ENCODE data around the gene MTF2.
"Not testable (repeated sequence)": the region's sequence is repeated elsewhere in the genome, so short reads cannot be mapped to it uniquely, and the experiment has no call there.

MTF2 gene

DNA sequence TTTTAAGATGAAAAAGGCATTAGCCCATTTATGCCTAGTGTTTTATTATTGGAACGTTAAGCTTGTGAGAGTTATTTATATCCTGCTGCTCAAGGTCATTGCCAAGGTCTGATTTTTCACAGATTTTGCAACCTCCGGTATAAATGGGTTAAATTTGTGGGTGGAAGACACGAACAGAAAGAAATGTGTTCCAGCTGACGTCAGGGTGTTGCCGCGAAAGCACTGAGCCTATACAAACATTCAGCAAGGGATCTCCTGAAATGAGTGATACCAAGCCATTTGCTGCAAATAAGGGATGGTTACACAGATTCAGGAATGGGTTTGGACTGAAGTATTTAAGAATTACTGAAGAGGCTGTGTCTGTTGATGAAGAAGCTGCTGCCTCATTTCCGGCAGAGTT is 68.9 kb downstream of the MTF2 start:
- DNase-seq = no peak

GRCh38 chr1:93150729-93151128 is 71.6 kb downstream of the MTF2 start:
- no peak for DNase-seq

- no peak for DNase-seq
Measured at GRCh38 chr1:93151474-93151873, 72.4 kb downstream of the MTF2 start.

GRCh38 chr1:93152835-93153234 is 73.8 kb downstream of the MTF2 start:
- DNase-seq = no peak

GRCh38 chr1:93154898-93155297 is 75.8 kb downstream of the MTF2 start:
- no peak for DNase-seq

DNA sequence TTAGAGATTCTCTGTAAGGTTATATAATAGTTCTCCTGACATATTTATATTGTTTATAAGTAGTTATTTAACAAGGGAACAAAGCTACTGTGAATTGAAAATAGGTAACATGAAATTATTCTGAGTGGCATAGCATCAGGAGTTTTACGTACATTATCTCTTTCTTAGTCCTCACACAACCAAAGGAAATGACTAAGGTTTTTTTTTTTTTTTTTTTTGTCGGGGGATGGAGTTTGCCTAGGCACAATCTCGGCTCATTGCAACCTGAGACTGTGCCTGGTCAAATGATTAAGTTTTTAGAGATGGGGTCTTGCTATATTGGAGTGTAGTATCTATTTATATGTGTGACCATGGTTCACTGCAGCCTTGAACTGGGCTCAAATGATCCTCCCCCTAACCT is 76.3 kb downstream of the MTF2 start:
- DNase-seq = no peak

- no peak for DNase-seq
Measured at GRCh38 chr1:93159337-93159736, 80.3 kb downstream of the MTF2 start.

DNA sequence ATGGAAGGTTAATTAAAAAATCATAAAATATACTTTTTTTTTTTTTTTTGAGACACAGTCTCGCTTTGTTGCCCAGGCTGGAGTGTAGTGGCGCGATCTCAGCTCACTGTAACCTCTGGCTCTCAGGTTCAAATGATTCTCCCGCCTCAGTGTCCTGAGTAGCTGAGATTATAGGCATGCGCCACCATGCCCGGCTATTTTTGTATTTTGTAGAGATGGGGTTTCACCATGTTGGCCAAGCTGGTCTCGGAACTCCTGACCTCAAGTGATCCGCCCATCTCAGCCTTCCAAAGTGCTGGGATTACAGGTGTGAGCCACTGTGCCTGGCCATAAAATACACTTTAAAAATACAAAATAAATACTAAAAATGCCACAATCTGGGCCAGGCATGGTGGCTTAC is 84.2 kb downstream of the MTF2 start:
- not testable (repeated sequence) for DNase-seq

DNA sequence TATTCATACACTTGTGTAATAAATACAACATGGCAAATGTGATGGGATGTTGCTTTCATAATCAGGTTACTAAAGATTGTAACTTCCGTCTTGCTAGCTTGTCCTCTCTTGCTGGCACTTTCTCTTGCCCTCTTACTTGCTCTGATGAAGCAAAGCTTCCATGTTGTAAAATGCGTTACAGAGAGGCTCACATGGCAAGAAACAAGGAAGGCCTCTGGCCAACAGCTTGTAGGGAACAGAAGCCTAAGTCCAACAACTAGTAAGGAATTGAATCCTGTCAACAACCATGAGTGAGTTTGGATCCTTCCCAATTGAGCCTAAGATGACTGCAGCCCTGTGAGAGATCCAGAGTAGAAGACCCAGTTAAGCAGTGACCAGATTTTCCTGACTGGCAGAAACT is 85.7 kb downstream of the MTF2 start:
- DNase-seq = no peak

GRCh38 chr1:93165895-93166294 is 86.8 kb downstream of the MTF2 start:
- not testable (repeated sequence) for DNase-seq

DNA sequence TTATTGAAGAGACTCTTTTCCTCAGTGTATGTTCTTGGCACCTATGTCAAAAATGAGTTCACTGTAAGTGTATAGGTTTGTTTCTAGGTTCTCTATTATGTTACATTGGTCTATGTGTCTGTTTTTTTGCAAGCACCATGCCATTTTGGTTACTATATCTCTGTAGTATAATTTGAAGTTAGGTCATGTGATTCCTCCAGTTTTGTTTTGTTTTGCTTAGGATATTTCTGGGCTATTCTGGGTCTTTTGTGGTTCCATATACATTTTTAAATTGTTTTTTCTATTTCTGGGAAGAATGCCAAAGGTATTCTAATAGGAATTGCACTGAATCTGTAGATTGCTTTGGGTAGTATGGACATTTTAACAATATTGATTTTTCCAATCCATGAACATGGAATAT is 87.9 kb downstream of the MTF2 start:
- DNase-seq = no peak

DNA sequence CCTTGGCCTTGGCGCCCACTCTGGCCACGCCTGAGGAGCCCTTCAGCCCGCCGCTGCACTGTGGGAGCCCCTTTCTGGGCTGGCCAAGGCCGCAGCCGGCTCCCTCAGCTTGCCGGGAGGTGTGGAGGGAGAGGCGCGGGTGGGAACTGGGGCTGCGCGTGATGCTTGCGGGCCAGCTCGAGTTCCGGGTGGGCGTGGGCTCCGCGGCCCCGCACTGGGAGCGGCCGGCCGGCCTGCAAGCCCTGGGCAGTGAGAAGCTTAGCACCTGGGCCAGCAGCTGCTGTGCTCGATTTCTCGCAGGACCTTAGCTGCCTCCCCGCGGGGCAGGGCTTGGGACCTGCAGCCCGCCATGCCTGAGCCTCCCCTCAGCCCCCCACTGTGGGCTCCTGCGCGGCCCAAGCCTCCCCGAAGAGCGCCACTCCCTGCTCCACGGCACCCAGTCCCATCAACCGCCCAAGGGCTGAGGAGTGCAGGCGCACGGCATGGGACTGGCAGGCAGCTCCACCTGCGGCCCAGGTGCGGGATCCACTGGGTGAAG is 91.1 kb downstream of the MTF2 start:
- DNase-seq = not testable (repeated sequence)

DNA sequence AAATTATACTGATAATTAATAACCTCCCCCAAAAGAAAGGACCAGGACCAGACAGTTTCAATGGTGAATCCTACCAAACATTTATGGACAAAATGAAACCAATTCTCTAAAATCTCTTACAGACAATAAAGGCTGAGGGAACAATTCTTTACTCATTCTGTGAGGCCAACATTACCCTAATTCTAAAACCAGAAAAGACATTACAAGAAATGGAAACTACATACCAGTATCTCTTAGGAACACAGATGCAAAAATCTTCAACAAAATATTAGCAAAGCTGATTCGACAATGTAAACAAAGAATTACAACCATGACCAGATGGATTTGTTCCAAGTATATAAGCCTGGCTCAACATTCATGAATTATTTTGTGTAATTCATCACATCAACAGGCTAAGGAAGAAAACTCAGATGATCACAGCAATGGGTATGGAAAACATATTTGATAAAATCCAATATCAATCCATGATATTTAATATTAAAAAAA is 92.5 kb downstream of the MTF2 start:
- DNase-seq = no peak

GRCh38 chr1:93172778-93173177 is 93.7 kb downstream of the MTF2 start:
- no peak for DNase-seq

DNA sequence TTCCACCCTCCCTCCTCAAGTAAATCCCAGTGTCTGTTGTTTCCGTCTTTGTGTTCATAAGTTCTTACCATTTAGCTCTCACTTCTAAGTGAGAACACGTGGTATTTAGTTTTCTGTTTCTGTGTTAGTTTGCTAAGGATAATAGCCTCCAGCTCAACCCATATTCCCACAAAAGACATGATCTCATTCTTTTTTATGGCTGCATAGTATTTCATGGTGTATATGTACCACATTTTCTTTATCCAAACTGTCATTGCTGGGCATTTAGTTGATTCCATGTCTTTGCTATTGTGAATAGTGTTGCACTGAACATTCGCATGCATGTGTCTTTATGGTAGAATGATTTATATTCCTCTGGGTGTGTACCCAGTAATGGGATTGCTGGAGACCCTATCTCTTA is 95.6 kb downstream of the MTF2 start:
- DNase-seq = not testable (repeated sequence)

GRCh38 chr1:93177991-93178390 is 98.9 kb downstream of the MTF2 start:
- no peak for DNase-seq

DNA sequence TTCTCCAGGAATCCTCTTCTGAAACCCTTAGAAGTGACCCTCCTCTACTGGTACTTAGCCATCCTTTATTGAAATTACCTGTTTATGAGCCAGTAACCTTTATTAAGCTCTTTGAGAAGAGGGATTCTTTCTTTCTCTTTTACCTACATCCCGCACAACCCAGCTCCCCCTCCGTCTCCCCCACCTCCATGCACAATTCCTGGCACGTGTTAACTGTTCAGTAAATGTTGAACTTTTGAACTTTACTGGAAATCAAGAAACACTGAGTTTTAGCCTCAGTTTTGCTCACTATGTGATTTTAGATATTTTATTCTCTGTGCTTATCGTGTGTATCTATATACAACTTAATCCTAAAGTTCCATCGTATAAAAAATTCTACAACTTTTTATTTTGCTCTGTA is 99.3 kb downstream of the MTF2 start:
- DNase-seq = peak in 1 of 2 experiments; percentile 9

GRCh38 chr1:93179886-93180722 is 101.0 kb downstream of the MTF2 start, which contains the start of gene TMED5:
Gene TMED5 (minus strand): TSS chr1:93180413. CDS start chr1:93180242, 171 bp downstream.
- DNase-seq = peak; percentile 96 to 99

- no peak for DNase-seq
Measured at GRCh38 chr1:93180723-93181613, 101.9 kb downstream of the MTF2 start, which contains the start of gene CCDC18. Gene CCDC18 (plus strand): TSS chr1:93180724. CDS start chr1:93183362, 2,638 bp downstream.

DNA sequence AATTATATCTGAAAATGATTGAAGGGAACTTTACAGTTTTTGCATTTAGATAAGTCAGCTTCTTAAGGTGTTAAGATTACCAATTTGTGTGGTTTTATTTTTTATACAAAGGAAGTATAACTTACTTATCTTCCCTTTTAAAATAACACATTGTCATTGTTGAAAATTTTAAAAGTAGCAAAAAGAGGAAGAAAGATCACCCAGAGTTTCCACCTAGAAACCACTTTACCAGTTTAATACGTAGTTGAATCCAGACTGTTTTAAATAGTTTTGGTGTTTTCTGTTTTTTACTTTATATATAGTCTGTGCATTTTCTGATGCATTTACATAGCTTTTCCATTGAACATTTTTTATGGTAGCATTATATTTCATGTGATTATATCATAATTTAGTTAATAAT is 107.6 kb downstream of the MTF2 start:
- DNase-seq = no peak

Data from NCI-H526 (cell line).